ENCODE results near the gene SPAG9. TPM values are rescaled to one million over a fixed set of nuclear protein-coding genes. Genes with fewer than 3 reads are reported as not detected.

The SPAG9 gene
- total and polyA plus RNA-seq, 4 donors = 179 to 268 (median 220) TPM

DNA sequence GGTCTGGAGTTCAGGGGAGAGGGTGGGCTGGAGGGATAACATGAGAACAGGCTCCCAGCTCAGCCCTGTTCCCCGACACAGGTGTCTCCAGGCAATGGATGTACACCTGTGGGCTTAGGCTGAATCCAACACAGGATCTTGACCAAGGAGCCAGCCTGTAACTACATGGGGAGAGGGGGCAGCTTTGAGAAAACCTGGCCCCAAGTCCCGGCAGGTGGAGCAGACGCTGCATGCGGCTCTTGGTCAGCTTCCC is 181.2 kb downstream of the SPAG9 start:
- WGBS (ENCODE audit: insufficient coverage) = 85% methylated on average over 4 of the region's 4 CpGs
- H3K4me1 ChIP-seq (ENCODE audit: control insufficient read depth, insufficient read depth, low read length) = peaks cover 25% of the 10 kb centered on the region
- no peaks in the 10 kb centered on the region for H3K36me3 ChIP-seq (ENCODE audit: control insufficient read depth, insufficient read depth, low read length)
- no peaks in the 10 kb centered on the region for H3K27me3 ChIP-seq (ENCODE audit: control insufficient read depth, insufficient read depth, low read length)
- DNase-seq (ENCODE audit: low read depth in 4 of 6, low spot score in 6 of 6) = no peak
- H3K4me3 ChIP-seq (ENCODE audit: low read depth, low read length) = no peak overlapping the region
- no peaks in the 10 kb centered on the region for H3K9me3 ChIP-seq (ENCODE audit: control insufficient read depth, insufficient read depth, low read length)
- H3K27ac ChIP-seq (ENCODE audit: low read depth, low read length) = no peak overlapping the region

DNA sequence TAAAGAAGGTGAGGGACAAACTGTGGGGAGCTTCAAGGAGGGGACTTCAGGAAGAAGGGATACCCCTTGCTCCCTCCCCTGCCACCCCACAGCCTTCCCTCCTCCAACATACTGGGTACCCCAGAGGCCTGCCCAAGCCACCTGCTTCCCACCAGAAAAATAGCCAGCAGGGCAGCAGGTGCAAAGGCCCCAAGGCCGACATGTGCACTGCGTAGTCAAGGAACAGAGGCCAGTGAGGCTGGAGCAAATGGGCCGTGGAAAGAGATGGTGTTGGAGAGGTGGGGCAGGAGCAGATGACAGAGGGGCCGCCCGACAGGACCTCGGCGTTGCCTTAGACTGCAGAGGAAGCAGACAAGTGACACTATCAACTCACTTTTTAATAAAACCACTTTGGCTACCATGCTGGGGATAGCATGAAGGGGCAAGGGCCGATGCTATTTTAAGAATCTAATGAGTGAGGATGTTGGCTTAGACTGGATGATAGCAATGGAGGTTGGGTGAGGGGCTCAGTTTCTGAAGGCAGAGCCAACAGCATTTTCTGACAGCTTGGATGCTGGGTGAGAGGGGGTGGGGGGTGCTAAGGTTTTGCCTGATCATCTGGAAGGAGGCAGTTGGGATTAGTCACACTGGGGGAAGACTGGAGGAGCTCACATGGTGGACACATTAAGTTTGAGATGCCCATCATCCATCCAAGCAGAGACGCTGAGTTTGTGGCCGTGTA is 181.7 kb downstream of the SPAG9 start:
- peaks cover 20% of the 10 kb centered on the region for H3K4me1 ChIP-seq (ENCODE audit: control insufficient read depth, insufficient read depth, low read length)
- no peaks in the 10 kb centered on the region for H3K36me3 ChIP-seq (ENCODE audit: control insufficient read depth, insufficient read depth, low read length)
- no peak for DNase-seq (ENCODE audit: low read depth in 4 of 6, low spot score in 6 of 6)
- no peak overlapping the region for H3K4me3 ChIP-seq (ENCODE audit: low read depth, low read length)
- no peaks in the 10 kb centered on the region for H3K27me3 ChIP-seq (ENCODE audit: control insufficient read depth, insufficient read depth, low read length)
- no peak overlapping the region for H3K27ac ChIP-seq (ENCODE audit: low read depth, low read length)
- 88% methylated on average over 5 of the region's 10 CpGs for WGBS (ENCODE audit: insufficient coverage)
- no peaks in the 10 kb centered on the region for H3K9me3 ChIP-seq (ENCODE audit: control insufficient read depth, insufficient read depth, low read length)

DNA sequence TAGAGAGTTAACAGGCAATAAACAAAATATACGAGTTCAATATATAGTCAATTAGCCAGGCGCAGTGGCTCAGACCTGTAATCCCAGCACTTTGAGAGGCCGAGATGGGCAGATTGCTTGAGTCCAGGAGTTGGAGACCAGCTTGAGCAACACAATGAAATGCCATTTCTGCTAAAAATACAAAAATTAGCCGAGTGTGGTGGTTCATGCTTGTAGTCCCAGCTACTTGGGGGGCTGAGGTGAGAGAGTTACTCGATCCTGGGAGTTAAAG is 184.7 kb downstream of the SPAG9 start:
- no peaks in the 10 kb centered on the region for H3K27me3 ChIP-seq (ENCODE audit: control insufficient read depth, insufficient read depth, low read length)
- WGBS (ENCODE audit: insufficient coverage) = 52% methylated on average over 2 of the region's 5 CpGs
- no peak overlapping the region for H3K27ac ChIP-seq (ENCODE audit: low read depth, low read length)
- H3K36me3 ChIP-seq (ENCODE audit: control insufficient read depth, insufficient read depth, low read length) = no peaks in the 10 kb centered on the region
- peak in 1 of 6 donors; percentile 79 for DNase-seq (ENCODE audit: low read depth in 4 of 6, low spot score in 6 of 6)
- H3K4me1 ChIP-seq (ENCODE audit: control insufficient read depth, insufficient read depth, low read length) = peaks cover 20% of the 10 kb centered on the region
- no peak overlapping the region for H3K4me3 ChIP-seq (ENCODE audit: low read depth, low read length)
- H3K9me3 ChIP-seq (ENCODE audit: control insufficient read depth, insufficient read depth, low read length) = no peaks in the 10 kb centered on the region

DNA sequence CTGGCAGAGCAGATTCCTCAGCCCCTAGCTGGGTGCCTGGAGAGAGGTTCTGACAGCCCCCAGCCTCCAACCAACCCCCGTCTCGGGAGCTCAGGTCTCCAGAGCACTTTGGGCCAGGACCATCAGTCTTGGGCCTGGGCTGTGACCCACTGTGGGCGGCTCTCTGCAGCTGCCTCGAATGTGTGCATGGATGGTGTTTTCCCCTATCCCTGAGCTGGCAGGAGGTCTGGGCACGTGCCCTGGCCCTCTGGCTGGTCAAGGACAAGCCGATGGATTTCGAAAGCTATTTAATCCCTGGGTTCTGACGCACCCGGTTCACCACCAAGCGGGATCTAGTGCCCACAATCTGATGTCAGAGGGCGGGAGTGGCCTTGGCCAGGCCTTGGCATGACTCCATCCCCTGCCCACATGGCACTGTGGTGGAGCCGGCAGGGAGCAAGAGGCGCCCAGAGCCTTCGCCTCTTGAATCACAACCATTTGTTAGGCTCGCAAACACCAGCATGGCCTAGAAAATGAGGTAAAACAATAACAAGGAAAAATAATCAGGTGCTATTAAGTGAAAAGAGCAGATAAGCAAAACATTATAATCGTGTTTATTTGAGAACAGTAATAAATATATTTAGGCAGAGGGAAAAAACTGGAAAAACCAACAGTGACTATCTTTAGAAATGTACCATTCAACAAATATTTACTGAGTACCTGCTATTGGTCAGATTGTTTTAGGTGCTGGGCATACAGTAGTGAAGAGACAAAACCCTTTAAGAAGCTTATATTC is 185.3 kb downstream of the SPAG9 start:
- 59% methylated on average over 10 of the region's 16 CpGs for WGBS (ENCODE audit: insufficient coverage)
- Histone ChIP-seq H3K9me3 (ENCODE audit: control insufficient read depth, insufficient read depth, low read length) (no peaks in the 10 kb centered on the region), H3K27me3 (ENCODE audit: control insufficient read depth, insufficient read depth, low read length) (no peaks in the 10 kb centered on the region), H3K27ac (ENCODE audit: low read depth, low read length) (no peak overlapping the region), H3K4me3 (ENCODE audit: low read depth, low read length) (no peak overlapping the region), H3K36me3 (ENCODE audit: control insufficient read depth, insufficient read depth, low read length) (no peaks in the 10 kb centered on the region), H3K4me1 (ENCODE audit: control insufficient read depth, insufficient read depth, low read length) (peaks cover 25% of the 10 kb centered on the region)
- no peak for DNase-seq (ENCODE audit: low read depth in 4 of 6, low spot score in 6 of 6)

DNA sequence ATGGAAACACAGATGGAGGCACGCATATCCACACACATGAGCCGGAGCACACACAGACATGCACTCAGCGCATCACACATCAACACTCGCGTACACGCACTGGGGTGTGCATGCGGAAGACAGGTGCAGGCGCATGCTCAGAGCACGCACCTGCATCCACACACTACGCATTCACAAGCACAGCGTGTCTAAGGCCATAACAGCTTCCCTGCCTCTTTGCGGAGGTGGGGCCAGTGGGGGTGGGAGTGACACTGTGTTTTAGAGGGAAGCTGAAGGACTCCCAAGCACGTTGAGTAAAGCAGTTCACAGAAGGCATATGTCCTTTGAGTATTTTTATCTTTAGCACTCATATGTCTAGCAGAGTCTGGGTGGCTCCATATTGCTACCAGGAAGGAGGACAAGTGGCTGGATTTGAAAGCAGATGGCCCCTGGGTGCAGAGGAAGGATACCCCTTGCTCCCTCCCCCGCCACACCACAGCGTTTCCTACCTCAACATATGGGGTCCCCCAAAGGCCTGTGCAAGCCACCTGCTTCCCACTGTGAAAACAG is 185.9 kb downstream of the SPAG9 start:
- no peak overlapping the region for H3K27ac ChIP-seq (ENCODE audit: low read depth, low read length)
- DNase-seq (ENCODE audit: low read depth in 4 of 6, low spot score in 6 of 6) = peak in 2 of 6 donors; percentile 47 to 70

DNA sequence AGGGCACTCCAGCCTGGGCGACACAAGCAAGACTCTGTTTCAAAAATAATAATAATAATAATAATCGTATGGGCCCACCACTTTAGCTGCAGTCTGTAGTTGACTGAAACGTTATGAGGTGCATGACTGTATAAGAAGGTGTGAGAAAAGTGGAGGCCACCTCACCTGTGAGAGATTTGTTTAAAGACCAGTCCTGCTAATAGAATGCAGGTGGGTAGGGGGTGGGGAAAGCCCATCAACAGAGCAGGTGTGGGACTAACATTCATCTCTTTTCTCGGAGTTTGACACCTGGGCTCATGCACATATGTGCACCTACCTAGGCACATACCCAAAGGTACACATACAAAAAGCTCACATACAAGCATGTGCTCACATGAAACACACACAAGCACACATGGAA is 186.5 kb downstream of the SPAG9 start:
- Histone ChIP-seq H3K9me3 (ENCODE audit: control insufficient read depth, insufficient read depth, low read length) (no peaks in the 10 kb centered on the region), H3K4me1 (ENCODE audit: control insufficient read depth, insufficient read depth, low read length) (peaks cover 30% of the 10 kb centered on the region), H3K27me3 (ENCODE audit: control insufficient read depth, insufficient read depth, low read length) (no peaks in the 10 kb centered on the region), H3K4me3 (ENCODE audit: low read depth, low read length) (no peak overlapping the region), H3K36me3 (ENCODE audit: control insufficient read depth, insufficient read depth, low read length) (no peaks in the 10 kb centered on the region), H3K27ac (ENCODE audit: low read depth, low read length) (no peak overlapping the region)
- WGBS (ENCODE audit: insufficient coverage) = 89% methylated on average over 1 of the region's 4 CpGs
- no peak for DNase-seq (ENCODE audit: low read depth in 4 of 6, low spot score in 6 of 6)

More for the DNA sequence above, 185.9 kb downstream of the SPAG9 start:
- no peaks in the 10 kb centered on the region for H3K9me3 ChIP-seq (ENCODE audit: control insufficient read depth, insufficient read depth, low read length)
- peaks cover 30% of the 10 kb centered on the region for H3K4me1 ChIP-seq (ENCODE audit: control insufficient read depth, insufficient read depth, low read length)
- no peaks in the 10 kb centered on the region for H3K27me3 ChIP-seq (ENCODE audit: control insufficient read depth, insufficient read depth, low read length)
- WGBS (ENCODE audit: insufficient coverage) = 90% methylated on average over 7 of the region's 15 CpGs
- no peaks in the 10 kb centered on the region for H3K36me3 ChIP-seq (ENCODE audit: control insufficient read depth, insufficient read depth, low read length)
- no peak overlapping the region for H3K4me3 ChIP-seq (ENCODE audit: low read depth, low read length)

DNA sequence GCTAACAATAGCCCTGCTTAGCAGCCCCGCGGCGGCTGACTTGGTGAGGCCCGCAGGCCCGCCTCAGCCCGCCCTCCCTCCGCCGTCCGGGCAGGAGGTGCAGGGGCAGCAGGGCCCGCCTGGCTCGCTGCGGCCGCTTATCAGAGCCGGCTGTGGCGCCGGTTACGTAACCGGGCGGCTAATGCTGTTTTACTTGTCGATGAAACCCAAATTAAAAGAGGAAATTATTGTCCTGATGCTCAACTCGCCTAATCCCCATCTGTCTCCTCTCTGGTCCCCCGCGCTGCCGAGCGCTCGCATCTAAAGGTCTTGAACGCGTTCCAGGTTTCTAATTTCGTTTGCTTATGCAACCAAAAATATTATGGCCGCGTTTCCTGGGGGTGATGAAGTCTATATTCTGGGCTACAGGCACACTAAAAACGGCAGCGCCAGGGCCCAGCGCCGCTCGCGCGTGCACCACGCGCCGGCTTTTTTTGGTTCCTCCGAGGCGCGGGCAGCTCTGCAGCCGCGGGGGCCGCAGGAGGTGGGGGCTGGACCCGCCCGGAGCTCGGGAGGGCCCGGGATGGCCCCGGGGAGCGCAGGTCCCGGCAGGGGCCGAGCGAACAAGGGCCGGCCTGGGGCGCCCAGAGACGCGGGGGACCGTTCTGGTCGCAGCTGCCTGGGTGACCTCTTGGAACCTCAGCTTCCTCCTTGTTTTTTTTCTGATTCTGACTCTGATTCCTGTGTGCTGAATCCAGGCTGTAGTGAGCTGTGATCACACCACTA is 189.3 kb downstream of the SPAG9 start:
- Histone ChIP-seq H3K4me1 (ENCODE audit: control insufficient read depth, insufficient read depth, low read length) (peaks cover 30% of the 10 kb centered on the region), H3K27ac (ENCODE audit: low read depth, low read length) (peak overlapping the region; percentile 70), H3K27me3 (ENCODE audit: control insufficient read depth, insufficient read depth, low read length) (no peaks in the 10 kb centered on the region), H3K4me3 (ENCODE audit: low read depth, low read length) (peak overlapping the region; percentile 48), H3K36me3 (ENCODE audit: control insufficient read depth, insufficient read depth, low read length) (no peaks in the 10 kb centered on the region), H3K9me3 (ENCODE audit: control insufficient read depth, insufficient read depth, low read length) (no peaks in the 10 kb centered on the region)
- DNase-seq (ENCODE audit: low read depth in 4 of 6, low spot score in 6 of 6) = peak in 3 of 6 donors; percentile 47 to 91 (median 90)
- WGBS (ENCODE audit: insufficient coverage) = 2% methylated on average over 60 of the region's 62 CpGs

DNA sequence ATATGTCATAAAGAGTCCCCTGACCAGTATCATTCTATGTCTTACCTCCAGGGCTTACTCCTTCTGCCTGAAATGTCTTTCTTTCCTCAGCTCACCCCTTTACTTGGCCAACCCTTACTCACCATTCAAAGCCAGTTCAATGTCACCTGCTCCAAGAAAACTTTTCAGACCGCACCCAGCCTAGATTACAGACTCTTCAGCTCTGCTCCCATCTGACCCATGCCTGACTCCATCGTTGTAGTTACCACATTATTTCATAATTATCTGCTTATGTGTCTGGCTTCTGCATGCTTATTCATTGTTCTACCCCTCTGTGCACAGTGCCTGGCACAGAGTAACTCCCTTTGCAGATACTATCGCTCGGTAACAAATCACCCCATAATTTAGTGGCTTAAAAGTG is 192.0 kb downstream of the SPAG9 start:
- no peak for DNase-seq (ENCODE audit: low read depth in 4 of 6, low spot score in 6 of 6)
- no peaks in the 10 kb centered on the region for H3K27me3 ChIP-seq (ENCODE audit: control insufficient read depth, insufficient read depth, low read length)
- H3K4me3 ChIP-seq (ENCODE audit: low read depth, low read length) = no peak overlapping the region
- no peak overlapping the region for H3K27ac ChIP-seq (ENCODE audit: low read depth, low read length)
- H3K36me3 ChIP-seq (ENCODE audit: control insufficient read depth, insufficient read depth, low read length) = no peaks in the 10 kb centered on the region
- WGBS (ENCODE audit: insufficient coverage) = 88% methylated on average over 2 of the region's 4 CpGs
- H3K9me3 ChIP-seq (ENCODE audit: control insufficient read depth, insufficient read depth, low read length) = no peaks in the 10 kb centered on the region
- H3K4me1 ChIP-seq (ENCODE audit: control insufficient read depth, insufficient read depth, low read length) = peaks cover 20% of the 10 kb centered on the region

DNA sequence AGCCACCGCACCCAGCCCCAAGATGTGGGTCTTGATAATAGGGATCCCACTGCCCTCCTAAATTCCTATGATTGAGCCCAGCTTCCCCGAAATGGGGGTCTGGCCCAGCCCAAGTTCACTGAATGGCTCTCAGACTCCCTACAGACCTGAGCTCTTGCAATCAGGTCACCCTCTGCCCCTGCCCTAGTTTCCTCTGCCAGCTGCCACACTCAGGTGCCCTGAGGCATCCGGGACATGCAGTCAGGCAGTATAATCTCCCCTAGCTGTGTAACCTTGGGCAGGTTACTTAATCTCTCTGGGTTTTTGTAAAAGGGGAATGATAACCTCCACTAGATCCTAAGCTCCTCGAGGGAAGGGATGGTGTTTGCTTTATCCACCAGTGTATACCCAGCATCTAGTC is 193.4 kb downstream of the SPAG9 start:
- Histone ChIP-seq H3K9me3 (ENCODE audit: control insufficient read depth, insufficient read depth, low read length) (no peaks in the 10 kb centered on the region), H3K36me3 (ENCODE audit: control insufficient read depth, insufficient read depth, low read length) (no peaks in the 10 kb centered on the region), H3K4me1 (ENCODE audit: control insufficient read depth, insufficient read depth, low read length) (peaks cover 28% of the 10 kb centered on the region), H3K27ac (ENCODE audit: low read depth, low read length) (no peak overlapping the region), H3K27me3 (ENCODE audit: control insufficient read depth, insufficient read depth, low read length) (no peaks in the 10 kb centered on the region), H3K4me3 (ENCODE audit: low read depth, low read length) (no peak overlapping the region)
- no peak for DNase-seq (ENCODE audit: low read depth in 4 of 6, low spot score in 6 of 6)
- 93% methylated on average over 2 of the region's 4 CpGs for WGBS (ENCODE audit: insufficient coverage)

All from spinal cord (tissue), 10 donors.